Activated naive CD4-positive, alpha-beta T cell treated with anti-CD3 and anti-CD28 coated beads for 36 hours (primary cell): ENCODE measurements around the gene MORF4L2. TPM values are rescaled to one million over a fixed set of nuclear protein-coding genes. Genes with fewer than 3 reads are reported as not detected.
"Not testable (repeated sequence)": the region's sequence is repeated elsewhere in the genome, so short reads cannot be mapped to it uniquely, and the experiment has no call there.

Experiments
- CTCF ChIA-PET: fragments of 350-600 bp; sonication (Branson Sonifier 250); formaldehyde crosslinking; loops from one replicate; lab custom pipeline; 2021; ENCODE audit warnings: antibody characterized with exemption; lab: Charles Lee
- DNase-seq: peaks from one replicate; pipeline ENCODE4 v3.0.0-alpha.2; 2020
- H3K27ac Mint-ChIP-seq: one replicate; pipeline ENCODE4 v1.8.0; 2021; ENCODE audit warnings: mild to moderate bottlenecking, mixed read lengths
- H3K27me3 Mint-ChIP-seq: one replicate; pipeline ENCODE4 v1.8.0; 2021; ENCODE audit warnings: low read depth, mixed read lengths
- H3K36me3 Mint-ChIP-seq: one replicate; pipeline ENCODE4 v1.8.0; 2021; ENCODE audit warnings: low read depth, mixed read lengths
- H3K4me1 Mint-ChIP-seq: one replicate; pipeline ENCODE4 v1.8.0; 2021; ENCODE audit warnings: low read depth, mixed read lengths
- H3K4me3 Mint-ChIP-seq: one replicate; pipeline ENCODE4 v1.8.0; 2021; ENCODE audit warnings: mild to moderate bottlenecking, moderate library complexity, mixed read lengths
- H3K9me3 Mint-ChIP-seq: one replicate; pipeline ENCODE4 v1.8.0; 2021; ENCODE audit warnings: mixed read lengths
- intact Hi-C: fragments of 100-400 bp; cut with micrococcal nuclease; formaldehyde crosslinking; loops from one replicate; pipeline ENCODE4 v1.15.1; 2023
- total RNA-seq, 2 experiments: library from RNA; stranded (reverse); gene quantifications; one replicate each; pipeline ENCODE4 v1.2.3, GENCODE V29; 2021

Gene MORF4L2
- total RNA-seq, 2 experiments from 2014 or later, result 181 to 183 TPM

DNA sequence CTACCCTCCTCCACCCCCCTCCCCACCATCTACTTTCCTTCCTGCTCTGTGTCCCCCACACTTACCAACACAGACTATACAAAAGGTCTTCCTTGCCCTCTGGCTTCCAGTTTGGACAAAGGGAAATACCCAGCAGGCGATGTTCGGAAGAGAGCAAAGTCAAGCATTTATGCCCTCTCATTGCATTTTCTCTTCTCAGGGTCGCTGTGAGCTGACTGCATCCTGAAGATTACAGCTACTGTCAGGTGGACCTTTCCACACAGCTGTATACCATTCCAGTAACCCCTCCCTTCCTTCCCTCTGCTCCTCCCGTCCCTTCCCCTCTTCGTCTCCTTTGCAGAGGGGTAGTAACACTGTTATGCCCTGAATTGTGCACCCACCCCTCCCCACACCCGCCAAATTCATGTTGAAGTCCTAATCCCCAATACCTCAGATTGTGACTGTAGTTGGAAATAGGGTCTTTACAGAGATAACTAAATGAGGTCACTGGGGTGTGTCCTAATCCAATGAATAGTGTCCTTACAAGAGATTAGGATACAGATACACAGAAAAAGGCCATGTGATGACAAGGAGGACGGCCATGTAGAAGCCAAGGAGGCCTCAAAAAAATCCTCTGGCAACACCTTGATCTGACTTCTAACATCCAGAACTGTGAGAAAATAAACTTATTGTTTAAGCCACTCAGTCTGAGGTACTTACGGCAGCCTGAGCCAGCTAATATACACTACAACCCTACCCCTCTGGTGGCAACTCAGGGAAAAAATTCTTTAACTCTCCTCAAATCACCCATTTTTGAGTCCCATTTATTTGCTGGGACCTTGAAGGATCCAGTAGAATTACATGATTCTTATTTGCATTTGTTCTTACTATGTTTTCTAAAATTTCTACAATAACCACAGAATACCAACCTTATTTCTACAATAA is 11.7 kb downstream of the MORF4L2 start:
- Mint-ChIP-seq H3K27ac (no peak overlapping the region), H3K9me3 (no peaks in the 10 kb centered on the region), H3K4me3 (no peak overlapping the region), H3K36me3 (peaks cover 24% of the 10 kb centered on the region), H3K4me1 (peaks cover 2% of the 10 kb centered on the region), H3K27me3 (no peaks in the 10 kb centered on the region)
- DNase-seq, result no peak
- intact Hi-C loops, result no loop called here
- CTCF ChIA-PET, result no interaction called here

- CTCF ChIA-PET, result no interaction called here
- intact Hi-C loops, result no loop called here
- Mint-ChIP-seq H3K9me3 (no peaks in the 10 kb centered on the region), H3K4me1 (no peaks in the 10 kb centered on the region), H3K27ac (no peak overlapping the region), H3K27me3 (peaks cover 1% of the 10 kb centered on the region), H3K4me3 (no peak overlapping the region), H3K36me3 (peaks cover 1% of the 10 kb centered on the region)
- no peak for DNase-seq
Measured at GRCh38 chrX:103669745-103670144, 16.8 kb downstream of the MORF4L2 start.

- Mint-ChIP-seq H3K36me3 (no peaks in the 10 kb centered on the region), H3K27me3 (peaks cover 14% of the 10 kb centered on the region), H3K4me1 (no peaks in the 10 kb centered on the region), H3K4me3 (no peak overlapping the region), H3K27ac (no peak overlapping the region), H3K9me3 (no peaks in the 10 kb centered on the region)
- intact Hi-C loops, result no loop called here
- DNase-seq, result no peak
- CTCF ChIA-PET, result no interaction called here
Measured at GRCh38 chrX:103666202-103667107, 20.0 kb downstream of the MORF4L2 start.

- no peak overlapping the region for H3K4me3 Mint-ChIP-seq
- H3K27me3 Mint-ChIP-seq, result peaks cover 14% of the 10 kb centered on the region
- intact Hi-C loops, result no loop called here
- H3K4me1 Mint-ChIP-seq, result no peaks in the 10 kb centered on the region
- H3K9me3 Mint-ChIP-seq, result no peaks in the 10 kb centered on the region
- DNase-seq, result no peak
- CTCF ChIA-PET, result no interaction called here
- no peak overlapping the region for H3K27ac Mint-ChIP-seq
- H3K36me3 Mint-ChIP-seq, result no peaks in the 10 kb centered on the region
Measured at GRCh38 chrX:103663981-103664762, 22.3 kb downstream of the MORF4L2 start.

DNA sequence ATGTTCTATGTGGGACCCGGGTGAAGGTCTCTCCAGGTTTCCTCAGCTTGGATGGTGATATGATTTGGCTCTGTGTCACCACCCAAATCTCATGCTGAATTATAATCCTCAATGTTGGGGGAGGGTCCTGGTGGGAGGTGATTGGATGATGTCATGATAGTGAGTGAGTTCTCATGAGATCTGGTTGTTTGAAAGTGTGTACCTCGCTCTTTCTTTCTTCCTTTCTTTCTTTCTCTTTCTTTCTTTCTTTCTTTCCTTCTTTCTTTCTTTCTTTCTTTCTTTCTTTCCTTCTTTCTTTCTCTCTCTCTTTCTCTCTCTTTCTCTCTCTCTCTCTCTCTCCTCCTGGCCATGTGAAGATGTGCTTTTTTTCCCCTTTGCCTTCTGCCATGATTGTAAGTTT is 27.0 kb downstream of the MORF4L2 start:
- intact Hi-C loops, H3K27ac Mint-ChIP-seq, DNase-seq, CTCF ChIA-PET, H3K4me1 Mint-ChIP-seq, H3K9me3 Mint-ChIP-seq, H3K36me3 Mint-ChIP-seq, H3K4me3 Mint-ChIP-seq: not testable (repeated sequence)
- H3K27me3 Mint-ChIP-seq, result peaks cover 11% of the 10 kb centered on the region

DNA sequence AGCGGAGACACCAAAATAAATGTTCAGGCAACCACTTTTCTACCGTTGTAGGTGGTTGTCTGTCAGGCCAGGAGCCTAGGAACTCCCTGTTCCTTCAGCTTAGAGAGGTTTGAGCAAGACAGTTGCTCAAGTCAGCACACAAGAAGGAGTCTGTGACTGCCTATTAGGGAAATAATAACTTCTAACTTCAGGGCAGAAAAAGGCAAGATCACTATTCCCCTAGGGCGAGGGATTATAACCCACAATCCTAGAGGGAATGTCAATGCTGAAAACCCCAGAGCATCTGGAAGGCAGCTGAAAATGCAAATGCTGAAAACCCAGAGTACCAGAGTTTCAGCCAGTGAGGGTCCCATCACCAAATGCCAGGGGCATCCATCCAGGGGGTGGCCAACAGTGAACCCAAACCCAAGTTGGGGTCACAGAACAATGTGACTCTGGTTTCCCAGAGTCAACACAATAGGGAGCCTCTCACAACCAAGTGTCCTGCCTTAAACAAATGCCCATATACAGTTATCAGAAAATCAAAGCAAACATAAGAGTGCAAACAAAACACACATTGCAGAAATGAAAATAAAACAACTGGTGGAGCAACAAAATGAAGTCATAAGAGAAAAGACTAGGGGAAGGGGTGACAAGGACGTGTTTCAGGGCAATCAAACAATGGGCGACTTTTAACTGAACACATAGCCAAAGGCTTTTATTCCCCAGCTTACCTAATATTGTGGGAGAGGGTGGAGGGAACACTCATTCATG is 27.6 kb downstream of the MORF4L2 start:
- Mint-ChIP-seq H3K4me1 (peaks cover 3% of the 10 kb centered on the region), H3K4me3 (no peak overlapping the region), H3K27ac (no peak overlapping the region), H3K27me3 (peaks cover 5% of the 10 kb centered on the region), H3K36me3 (no peaks in the 10 kb centered on the region), H3K9me3 (peaks cover 2% of the 10 kb centered on the region)
- no peak for DNase-seq
- intact Hi-C loops, result no loop called here
- CTCF ChIA-PET, result no interaction called here

DNA sequence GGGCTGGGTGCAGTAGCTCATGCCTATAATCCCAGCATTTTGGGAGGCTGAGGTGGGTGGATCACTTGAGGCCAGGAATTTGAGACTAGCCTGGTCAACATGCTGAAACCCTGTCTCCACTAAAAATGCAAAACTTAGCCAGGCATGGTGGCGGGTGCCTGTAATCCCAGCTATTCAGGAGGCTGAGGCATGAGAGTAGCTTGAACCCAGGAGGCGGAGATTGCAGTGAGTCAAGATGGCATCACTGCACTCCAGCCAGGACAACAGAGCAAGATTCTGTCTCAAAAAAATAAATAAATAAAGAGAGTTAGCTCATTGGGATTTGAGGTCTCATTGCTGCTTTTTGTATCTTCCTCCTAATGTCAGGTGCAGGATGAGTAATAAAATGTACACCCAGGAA is 29.4 kb downstream of the MORF4L2 start:
- H3K27ac Mint-ChIP-seq, CTCF ChIA-PET, DNase-seq, H3K36me3 Mint-ChIP-seq, H3K4me3 Mint-ChIP-seq, H3K4me1 Mint-ChIP-seq, H3K27me3 Mint-ChIP-seq, intact Hi-C loops, H3K9me3 Mint-ChIP-seq: not testable (repeated sequence)

DNA sequence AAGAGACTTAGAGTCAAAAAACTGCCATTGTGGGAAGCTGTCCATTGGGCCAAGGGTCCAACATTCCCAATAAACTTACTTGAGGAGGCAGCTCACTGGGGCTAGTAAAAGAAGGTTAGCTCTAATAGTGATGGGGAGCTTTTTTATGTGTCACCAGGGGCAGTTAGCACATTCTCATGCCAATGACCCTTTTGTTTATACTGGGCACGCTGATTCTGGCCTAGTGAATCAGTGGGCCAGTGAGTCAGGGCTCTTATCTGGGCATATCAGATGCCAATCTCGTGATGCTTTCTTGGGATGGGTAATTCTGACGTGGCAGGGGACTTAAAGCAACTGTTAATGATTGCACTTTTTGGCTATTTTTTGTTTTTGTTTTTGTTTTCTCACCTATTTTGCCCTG is 29.9 kb downstream of the MORF4L2 start:
- Mint-ChIP-seq H3K9me3 (peaks cover 2% of the 10 kb centered on the region), H3K27ac (no peak overlapping the region), H3K4me3 (no peak overlapping the region)

GRCh38 chrX:103655230-103656000 is 31.1 kb downstream of the MORF4L2 start:
- H3K27me3 Mint-ChIP-seq, CTCF ChIA-PET, intact Hi-C loops, H3K4me1 Mint-ChIP-seq, H3K27ac Mint-ChIP-seq, H3K4me3 Mint-ChIP-seq, H3K9me3 Mint-ChIP-seq, H3K36me3 Mint-ChIP-seq, DNase-seq: not testable (repeated sequence)

More for the DNA sequence above, 29.9 kb downstream of the MORF4L2 start:
- intact Hi-C loops, result no loop called here
- DNase-seq, result no peak
- Mint-ChIP-seq H3K36me3 (no peaks in the 10 kb centered on the region), H3K27me3 (no peaks in the 10 kb centered on the region), H3K4me1 (peaks cover 3% of the 10 kb centered on the region)
- CTCF ChIA-PET, result no interaction called here

DNA sequence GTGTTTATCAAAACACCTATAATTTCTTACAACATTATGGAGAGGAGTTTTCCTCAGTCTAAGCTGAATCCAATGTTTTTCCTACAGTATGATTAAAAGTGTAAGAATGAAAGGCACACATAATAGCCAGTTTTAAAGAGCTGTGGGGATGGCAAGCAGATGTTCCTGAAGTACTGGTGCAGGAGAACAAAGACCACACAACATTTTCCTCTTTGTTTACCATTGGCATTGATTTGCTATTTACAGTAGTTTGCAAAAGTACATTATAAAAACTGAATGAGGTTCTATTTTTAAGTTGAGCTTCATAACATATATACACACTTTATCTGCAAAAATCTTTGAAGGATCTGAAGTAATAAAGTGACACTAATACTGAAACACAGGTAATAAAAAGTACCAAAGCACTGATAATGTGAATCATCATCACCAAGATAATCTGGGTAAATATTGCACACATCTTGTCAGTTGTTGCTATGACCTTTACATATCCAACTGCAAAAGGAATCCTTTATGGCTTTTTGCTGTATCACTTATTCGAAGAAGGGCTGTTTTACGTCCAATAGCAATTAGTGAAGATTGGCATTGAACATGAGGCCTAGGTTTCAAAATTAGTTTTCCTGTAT is 35.2 kb downstream of the MORF4L2 start:
- Mint-ChIP-seq H3K4me3 (no peak overlapping the region), H3K9me3 (peaks cover 2% of the 10 kb centered on the region), H3K4me1 (no peaks in the 10 kb centered on the region), H3K27ac (no peak overlapping the region), H3K27me3 (no peaks in the 10 kb centered on the region), H3K36me3 (no peaks in the 10 kb centered on the region)
- no peak for DNase-seq
- CTCF ChIA-PET, result no interaction called here
- intact Hi-C loops, result no loop called here

DNA sequence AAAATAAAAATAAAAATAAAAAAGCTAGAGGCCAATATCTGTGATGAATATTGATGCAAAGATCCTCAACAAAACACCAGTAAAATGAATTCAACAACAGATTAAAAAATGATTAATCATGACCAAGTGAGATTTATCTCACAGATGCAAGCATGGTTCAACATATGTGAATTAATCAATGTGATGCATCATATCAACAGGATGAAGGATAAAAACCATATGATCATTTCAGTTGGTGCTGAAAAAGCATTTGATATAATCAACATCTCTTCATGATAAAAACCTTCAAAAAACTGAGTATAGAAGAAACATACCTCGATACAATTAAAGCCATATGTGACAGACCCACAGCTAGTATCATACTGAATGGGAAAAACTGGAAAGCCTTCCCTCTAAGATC is 38.9 kb downstream of the MORF4L2 start:
- H3K36me3 Mint-ChIP-seq, result no peaks in the 10 kb centered on the region
- DNase-seq, result no peak
- H3K9me3 Mint-ChIP-seq, result no peaks in the 10 kb centered on the region
- H3K4me1 Mint-ChIP-seq, result no peaks in the 10 kb centered on the region
- CTCF ChIA-PET, result interaction anchor here (1.1 kb wide), 1 partner anchor 17 kb away, joined by 3 read pairs; no protein-coding TSS in a partner anchor
- no peaks in the 10 kb centered on the region for H3K27me3 Mint-ChIP-seq
- no peak overlapping the region for H3K27ac Mint-ChIP-seq
- no peak overlapping the region for H3K4me3 Mint-ChIP-seq
- intact Hi-C loops, result no loop called here
